GM19025 (cell line): ENCODE measurements around the gene C16orf78.

Experiments used
- ATAC-seq: cut with Tn5 transposase; IDR thresholded peaks from one replicate; pipeline ENCODE4 v1.9.1; 2021; ENCODE audit warnings: mild to moderate bottlenecking, low read depth, moderate library complexity; ENCODE audit not compliant: unreplicated experiment

C16orf78 gene

GRCh38 chr16:49373504-49373903 is at the start of gene C16orf78:
TSS of gene C16orf78 (plus strand) at chr16:49373804. CDS start at chr16:49373940, 136 bp downstream.
- no peak for ATAC-seq

GRCh38 chr16:49324703-49325102 is 48.9 kb upstream of the C16orf78 start:
- ATAC-seq = no peak

GRCh38 chr16:49327466-49327865 is 46.1 kb upstream of the C16orf78 start:
- ATAC-seq = no peak

- ATAC-seq = no peak
Measured at GRCh38 chr16:49328325-49328724, 45.3 kb upstream of the C16orf78 start.

GRCh38 chr16:49330562-49331201 is 42.9 kb upstream of the C16orf78 start:
- ATAC-seq = no peak

GRCh38 chr16:49332589-49333258 is 40.9 kb upstream of the C16orf78 start:
- ATAC-seq = no peak

GRCh38 chr16:49333259-49333597 is 40.4 kb upstream of the C16orf78 start:
- ATAC-seq = no peak

GRCh38 chr16:49335828-49336227 is 37.8 kb upstream of the C16orf78 start:
- no peak for ATAC-seq

GRCh38 chr16:49336581-49336980 is 37.0 kb upstream of the C16orf78 start:
- ATAC-seq = no peak

- ATAC-seq = no peak
Measured at GRCh38 chr16:49337814-49338350, 35.7 kb upstream of the C16orf78 start.

- no peak for ATAC-seq
Measured at GRCh38 chr16:49338611-49339265, 34.9 kb upstream of the C16orf78 start.

GRCh38 chr16:49340466-49340865 is 33.1 kb upstream of the C16orf78 start:
- ATAC-seq = no peak

GRCh38 chr16:49341706-49342105 is 31.9 kb upstream of the C16orf78 start:
- no peak for ATAC-seq

- no peak for ATAC-seq
Measured at GRCh38 chr16:49342336-49343265, 31.0 kb upstream of the C16orf78 start.

GRCh38 chr16:49343291-49343690 is 30.3 kb upstream of the C16orf78 start:
- no peak for ATAC-seq

GRCh38 chr16:49344401-49344800 is 29.2 kb upstream of the C16orf78 start:
- ATAC-seq = no peak

GRCh38 chr16:49345829-49346228 is 27.8 kb upstream of the C16orf78 start:
- ATAC-seq = no peak

- ATAC-seq = no peak
Measured at GRCh38 chr16:49346459-49346858, 27.1 kb upstream of the C16orf78 start.

- ATAC-seq = no peak
Measured at GRCh38 chr16:49347476-49347875, 26.1 kb upstream of the C16orf78 start.

GRCh38 chr16:49348408-49349176 is 25.0 kb upstream of the C16orf78 start:
- ATAC-seq = no peak
